Stimulated activated CD4-positive, alpha-beta T cell treated with anti-CD3 and anti-CD28 coated beads, TNF-alpha, amount 100 ng/mL, for 48 hours (primary cell): ENCODE measurements around the gene PACSIN1.

ENCODE experiments used
- DNase-seq, 3 donors: peaks; one replicate each; pipeline ENCODE4 v3.0.0-alpha.2; 2020; ENCODE audit warnings: low read depth in 3 of 3

Gene PACSIN1

DNA sequence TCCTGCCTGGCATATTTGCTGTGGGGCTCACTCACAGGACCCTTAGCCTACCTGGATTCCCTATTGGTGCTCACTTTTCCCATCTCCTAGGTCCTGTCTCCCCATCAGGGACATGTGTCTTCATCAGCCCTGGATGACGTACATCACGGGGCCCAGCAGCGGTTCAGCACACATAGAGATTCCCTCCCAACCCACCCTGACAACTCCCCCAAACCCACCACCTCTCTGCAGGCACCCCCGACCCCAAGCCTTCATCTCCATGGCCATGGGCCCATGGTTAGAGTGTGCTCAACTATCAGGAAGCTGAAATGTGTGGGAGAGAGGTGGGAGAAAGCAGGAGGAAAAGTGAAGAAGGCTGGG lies 115.7 kb downstream of the PACSIN1 start:
- no peak for DNase-seq

DNA sequence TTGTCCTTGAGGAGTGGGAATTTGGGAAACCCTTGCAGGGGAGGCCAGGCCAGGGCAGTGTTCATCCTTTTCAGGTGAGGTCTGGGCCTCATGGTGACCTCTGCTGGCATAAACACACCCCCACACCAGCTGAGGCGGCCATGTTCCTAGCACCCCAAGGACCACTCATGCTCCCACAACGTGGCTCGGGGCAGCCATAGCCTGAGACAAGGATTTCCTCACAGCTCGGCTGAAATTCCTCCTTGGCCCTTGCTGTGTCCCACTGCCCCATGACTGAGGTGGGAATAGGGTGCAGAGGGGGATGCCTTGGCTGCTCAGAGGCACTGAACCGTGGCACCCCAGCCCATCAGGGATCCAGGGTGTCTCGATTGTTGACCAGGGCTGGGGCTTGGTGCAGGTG lies 117.6 kb downstream of the PACSIN1 start:
- DNase-seq = no peak

DNA sequence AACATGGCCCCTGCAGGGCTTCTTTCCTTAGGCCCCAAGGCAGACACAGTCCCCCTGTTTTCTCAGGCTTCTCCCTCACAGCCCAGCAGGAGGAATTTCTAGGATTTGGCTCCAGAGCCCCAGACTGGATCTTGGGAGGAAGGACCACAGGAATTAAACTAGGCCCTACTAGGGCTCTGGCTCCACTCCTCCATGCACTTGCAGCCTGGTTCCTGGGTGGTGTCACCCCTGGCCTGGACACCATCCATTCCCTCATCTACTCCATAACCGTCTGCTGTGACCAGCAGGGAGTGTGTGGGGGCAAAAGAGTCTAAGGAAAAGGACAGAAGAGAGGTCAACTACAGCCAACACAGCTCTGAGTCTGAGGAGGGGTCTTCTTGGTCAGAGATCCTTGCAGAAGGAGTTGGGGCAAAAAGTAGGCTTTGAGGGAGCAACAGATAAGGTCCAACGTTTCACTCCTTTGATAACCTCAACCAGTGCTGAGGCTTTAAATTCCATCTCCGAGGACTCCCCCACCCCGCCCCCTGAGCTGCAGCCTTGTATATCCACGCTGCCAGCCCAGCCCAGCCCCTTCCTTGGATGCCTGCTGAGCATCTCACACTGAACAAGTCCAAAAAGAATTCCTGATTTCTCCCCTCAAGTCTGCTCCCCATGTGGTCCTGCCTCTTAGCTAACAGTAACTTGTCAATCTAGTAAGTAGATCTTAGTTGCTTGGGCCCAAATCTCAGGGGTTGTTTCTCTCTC lies 118.2 kb downstream of the PACSIN1 start:
- no peak for DNase-seq

GRCh38 chr6:34584694-34585093 lies 118.8 kb downstream of the PACSIN1 start:
- DNase-seq = no peak
